Right lung (tissue), 5 donors: ENCODE measurements around the gene NCF2. TPM values are rescaled to one million over a fixed set of nuclear protein-coding genes. Genes with fewer than 3 reads are reported as not detected.
"Not testable (repeated sequence)": the region's sequence is repeated elsewhere in the genome, so short reads cannot be mapped to it uniquely, and the experiment has no call there.

Source experiments
- DNase-seq, 2 donors: peaks; one replicate each; pipeline ENCODE4 v3.0.0-alpha.2; 2013
- polyA plus RNA-seq, 5 donors: library from polyadenylated mRNA; unstranded; fragments of 120-200 nt; gene quantifications; one replicate each; pipeline versions ENCODE4 v1.2.1 to v1.2.3, GENCODE V29; 2013; ENCODE audit warnings: inconsistent platforms in 1 of 5, low replicate concordance in 1 of 5; ENCODE audit not compliant: insufficient read length in 5 of 5, insufficient read depth in 1 of 5

NCF2 gene
- polyA plus RNA-seq, 5 donors = 5.4 to 7.1 (median 6.7) TPM

GRCh38 chr1:183612975-183613374 is 22.7 kb upstream of the NCF2 start:
- not testable (repeated sequence) for DNase-seq

- DNase-seq = no peak
Measured at GRCh38 chr1:183612407-183612806, 22.1 kb upstream of the NCF2 start.

GRCh38 chr1:183611021-183611420 is 20.8 kb upstream of the NCF2 start:
- DNase-seq = no peak

- DNase-seq = no peak
Measured at GRCh38 chr1:183609759-183610452, 19.6 kb upstream of the NCF2 start.

- DNase-seq = no peak
Measured at GRCh38 chr1:183609313-183609712, 19.1 kb upstream of the NCF2 start.

- DNase-seq = no peak
Measured at GRCh38 chr1:183607322-183607980, 17.2 kb upstream of the NCF2 start.

- DNase-seq = no peak
Measured at GRCh38 chr1:183605904-183606303, 15.6 kb upstream of the NCF2 start.

GRCh38 chr1:183604815-183605214 is 14.6 kb upstream of the NCF2 start:
- no peak for DNase-seq

- no peak for DNase-seq
Measured at GRCh38 chr1:183604038-183604808, 14.0 kb upstream of the NCF2 start.

GRCh38 chr1:183602510-183602909 is 12.3 kb upstream of the NCF2 start:
- no peak for DNase-seq

GRCh38 chr1:183600634-183601033 is 10.4 kb upstream of the NCF2 start:
- no peak for DNase-seq

GRCh38 chr1:183600136-183600535 is 9.9 kb upstream of the NCF2 start:
- no peak for DNase-seq

- DNase-seq = no peak
Measured at GRCh38 chr1:183598386-183598785, 8.1 kb upstream of the NCF2 start.

GRCh38 chr1:183597656-183598347 is 7.5 kb upstream of the NCF2 start:
- no peak for DNase-seq

- no peak for DNase-seq
Measured at GRCh38 chr1:183596500-183596899, 6.2 kb upstream of the NCF2 start.

- no peak for DNase-seq
Measured at GRCh38 chr1:183595537-183595936, 5.3 kb upstream of the NCF2 start.

GRCh38 chr1:183593356-183593755 is 3.1 kb upstream of the NCF2 start:
- DNase-seq = no peak

- DNase-seq = no peak
Measured at GRCh38 chr1:183592733-183593132, 2.5 kb upstream of the NCF2 start.

GRCh38 chr1:183589874-183590243 is 400 bp downstream of the NCF2 start:
- DNase-seq = no peak

- no peak for DNase-seq
Measured at GRCh38 chr1:183589384-183589783, 875 bp downstream of the NCF2 start.

- DNase-seq = no peak
Measured at GRCh38 chr1:183588827-183589226, 1.4 kb downstream of the NCF2 start.

GRCh38 chr1:183586926-183587325 is 3.3 kb downstream of the NCF2 start:
- no peak for DNase-seq
